SK-N-DZ (cell line): Measurements from ENCODE around the gene KLLN.
"Not testable (repeated sequence)": the region's sequence is repeated elsewhere in the genome, so short reads cannot be mapped to it uniquely, and the experiment has no call there.

ENCODE experiments used
- DNase-seq: peaks from one replicate; pipeline ENCODE4 v3.0.0-alpha.2; 2015; ENCODE audit warnings: low spot score
- small RNA-seq, 2 experiments: library from RNA; depleted of rRNA; stranded (forward); fragments of <200 nt; gene quantifications; one replicate each; pipeline ENCODE3, GENCODE V24; 2014

The KLLN gene

GRCh38 chr10:87842776-87843497 lies 20.4 kb downstream of the KLLN start:
- DNase-seq = no peak

- DNase-seq = no peak
Measured at GRCh38 chr10:87842220-87842641, 21.1 kb downstream of the KLLN start.

GRCh38 chr10:87841186-87841585 lies 22.1 kb downstream of the KLLN start:
- DNase-seq = no peak

- DNase-seq = no peak
Measured at GRCh38 chr10:87838650-87839049, 24.7 kb downstream of the KLLN start.

GRCh38 chr10:87837445-87837844 lies 25.9 kb downstream of the KLLN start:
- no peak for DNase-seq

GRCh38 chr10:87836098-87836497 lies 27.2 kb downstream of the KLLN start:
- DNase-seq = no peak

GRCh38 chr10:87829986-87830729 lies 33.2 kb downstream of the KLLN start:
- no peak for DNase-seq

- DNase-seq = not testable (repeated sequence)
Measured at GRCh38 chr10:87829051-87829450, 34.3 kb downstream of the KLLN start.

GRCh38 chr10:87827681-87828080 lies 35.7 kb downstream of the KLLN start:
- DNase-seq = no peak

GRCh38 chr10:87826653-87827052 lies 36.7 kb downstream of the KLLN start:
- no peak for DNase-seq

- no peak for DNase-seq
Measured at GRCh38 chr10:87819289-87819585, 44.1 kb downstream of the KLLN start.

- DNase-seq = peak; percentile 72
Measured at GRCh38 chr10:87818505-87819288, 44.6 kb downstream of the KLLN start.

GRCh38 chr10:87817609-87818504 lies 45.5 kb downstream of the KLLN start, which contains the start of gene ATAD1:
TSS of gene ATAD1 (minus strand) at chr10:87818226. CDS start at chr10:87814599, 3,627 bp downstream.
- DNase-seq = peak; percentile 91

- DNase-seq = peak; percentile 5
Measured at GRCh38 chr10:87816898-87817608, 46.3 kb downstream of the KLLN start.

GRCh38 chr10:87816163-87816897 lies 47.0 kb downstream of the KLLN start:
- DNase-seq = no peak

Small RNA genes lying within 50 kb of the gene (small RNA-seq; reads per million reads assigned to genes)
- gene RN7SL78P = 0 reads per million in 2 experiments
